ENCODE results near the gene ILDR1.
"Not testable (repeated sequence)": the region's sequence is repeated elsewhere in the genome, so short reads cannot be mapped to it uniquely, and the experiment has no call there.

The ILDR1 gene
- total RNA-seq, result 0 reads per million in 2 donors

- no peak for DNase-seq
These were observed at the start of gene ILDR1 for GRCh38 chr3:122021811-122022401. ILDR1 (minus strand) TSS chr3:122022247; CDS start chr3:122022077, 170 bp downstream.

- DNase-seq, result no peak
These were observed 45.7 kb upstream of the ILDR1 start for GRCh38 chr3:122067588-122068240.

- no peak for DNase-seq
These were observed 45.1 kb upstream of the ILDR1 start for GRCh38 chr3:122067214-122067550.

- DNase-seq, result no peak
These were observed 44.5 kb upstream of the ILDR1 start for GRCh38 chr3:122066331-122067213.

- no peak for DNase-seq
These were observed 42.3 kb upstream of the ILDR1 start for GRCh38 chr3:122064326-122064725.

- DNase-seq, result no peak
These were observed 41.9 kb upstream of the ILDR1 start for GRCh38 chr3:122063908-122064307.

GRCh38 chr3:122060040-122060698 is 38.1 kb upstream of the ILDR1 start:
- no peak for DNase-seq

GRCh38 chr3:122058294-122058693 is 36.2 kb upstream of the ILDR1 start:
- DNase-seq, result no peak

GRCh38 chr3:122057671-122058070 is 35.6 kb upstream of the ILDR1 start:
- DNase-seq, result no peak

- DNase-seq, result no peak
These were observed 33.2 kb upstream of the ILDR1 start, which contains the start of gene CD86 for GRCh38 chr3:122055215-122055614. CD86 (plus strand) TSS chr3:122055362; CDS start chr3:122055490, 128 bp downstream.

GRCh38 chr3:122052968-122053367 is 30.9 kb upstream of the ILDR1 start:
- DNase-seq, result no peak

GRCh38 chr3:122047773-122048172 is 25.7 kb upstream of the ILDR1 start:
- not testable (repeated sequence) for DNase-seq

- DNase-seq, result not testable (repeated sequence)
These were observed 25.2 kb upstream of the ILDR1 start for GRCh38 chr3:122047296-122047695.

GRCh38 chr3:122033023-122033422 is 11.0 kb upstream of the ILDR1 start:
- no peak for DNase-seq

GRCh38 chr3:122032531-122032930 is 10.5 kb upstream of the ILDR1 start:
- no peak for DNase-seq

GRCh38 chr3:122031123-122031468 is 9.0 kb upstream of the ILDR1 start:
- no peak for DNase-seq

- no peak for DNase-seq
These were observed 8.5 kb upstream of the ILDR1 start for GRCh38 chr3:122030381-122031122.

- DNase-seq, result no peak
These were observed 3.2 kb upstream of the ILDR1 start for GRCh38 chr3:122025296-122025695.

- DNase-seq, result no peak
These were observed 2.8 kb upstream of the ILDR1 start for GRCh38 chr3:122024800-122025199.

GRCh38 chr3:122023335-122023910 is 1.4 kb upstream of the ILDR1 start:
- DNase-seq, result no peak

- DNase-seq, result no peak
These were observed 1.0 kb downstream of the ILDR1 start for GRCh38 chr3:122021037-122021436.

GRCh38 chr3:122019493-122019892 is 2.6 kb downstream of the ILDR1 start:
- DNase-seq, result no peak

All from T-helper 9 cell (primary cell).